GM21360 (cell line): ENCODE data around the gene ADCY10.
"Not testable (repeated sequence)": the region's sequence is repeated elsewhere in the genome, so short reads cannot be mapped to it uniquely, and the experiment has no call there.

Experiments used
- ATAC-seq: cut with Tn5 transposase; IDR thresholded peaks from one replicate; pipeline ENCODE4 v1.9.1; 2021; ENCODE audit warnings: mild to moderate bottlenecking, moderate library complexity; ENCODE audit not compliant: unreplicated experiment

The ADCY10 gene

DNA sequence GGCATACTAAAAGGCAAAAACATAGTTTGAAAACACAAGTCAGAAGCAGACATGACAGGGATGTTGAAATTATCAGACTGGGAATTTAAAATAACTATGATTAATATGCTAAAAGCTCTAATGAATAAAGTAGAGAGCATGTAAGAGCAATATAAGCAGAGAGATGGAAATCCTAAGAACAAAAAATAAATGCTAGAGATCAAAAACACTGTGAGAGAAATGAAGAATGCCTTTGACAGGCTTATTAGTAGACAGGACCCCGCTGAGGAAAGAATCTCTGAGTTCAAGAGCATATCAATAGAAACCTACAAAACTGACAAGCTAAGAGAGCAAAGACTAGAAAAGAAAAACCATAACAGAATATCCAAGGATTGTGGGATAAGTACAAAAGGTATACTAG lies 98.3 kb downstream of the ADCY10 start:
- ATAC-seq: no peak

DNA sequence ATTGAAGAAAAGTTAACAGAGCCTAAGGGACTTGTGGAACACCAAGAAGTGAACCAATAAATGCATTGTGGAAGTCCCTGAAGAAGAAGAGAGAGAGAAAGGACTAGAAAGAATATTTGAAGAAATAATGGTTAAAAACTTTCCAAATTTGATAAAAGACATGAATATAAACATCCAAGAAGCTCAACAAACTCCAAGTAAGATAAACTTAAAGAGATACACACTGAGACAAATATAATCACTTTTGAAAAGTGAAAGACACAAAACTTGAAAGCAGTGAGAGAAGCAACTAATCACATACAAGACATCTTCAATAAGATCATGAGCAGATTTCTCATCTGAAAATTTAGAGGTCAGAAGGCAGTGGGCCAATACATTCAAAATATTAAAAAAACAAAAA lies 101.0 kb downstream of the ADCY10 start:
- ATAC-seq: no peak

DNA sequence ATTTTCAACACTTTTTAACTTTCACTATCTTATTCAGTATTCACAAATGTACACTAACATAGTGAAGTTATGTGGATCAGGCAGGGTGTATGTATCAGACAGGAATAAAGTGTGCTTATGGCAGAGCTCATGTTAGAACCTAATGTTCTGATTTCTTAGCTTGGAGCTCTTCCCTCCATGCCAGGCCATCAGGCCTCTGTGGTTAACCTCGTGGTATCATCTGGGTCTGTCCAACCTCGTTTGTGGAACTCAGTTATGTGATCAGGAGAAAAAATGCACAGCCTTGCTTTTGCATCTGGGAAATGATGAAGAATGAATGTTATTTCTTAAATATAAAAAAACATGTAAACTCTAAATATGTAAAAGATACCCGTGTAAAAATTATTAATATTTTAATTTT lies 105.2 kb downstream of the ADCY10 start:
- ATAC-seq: no peak

DNA sequence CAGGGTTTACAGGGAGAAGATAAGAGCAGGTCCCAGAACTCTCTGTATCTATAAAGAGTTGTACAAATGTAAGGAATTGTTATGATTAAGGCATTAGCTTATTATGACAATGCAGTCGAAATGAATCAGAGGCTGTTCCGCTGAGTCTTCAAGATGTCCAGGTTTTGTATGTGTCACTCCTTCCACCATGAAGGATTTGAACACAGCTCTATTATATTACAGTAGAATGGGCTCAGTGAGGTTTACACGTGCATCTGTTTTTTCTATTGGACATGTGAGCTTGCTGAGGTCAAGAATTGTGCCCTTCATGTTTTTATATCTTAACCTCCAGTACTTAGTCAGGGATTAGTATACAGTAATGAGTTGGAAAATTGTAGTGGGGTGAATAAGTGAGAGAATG lies 105.8 kb downstream of the ADCY10 start:
- ATAC-seq: no peak

DNA sequence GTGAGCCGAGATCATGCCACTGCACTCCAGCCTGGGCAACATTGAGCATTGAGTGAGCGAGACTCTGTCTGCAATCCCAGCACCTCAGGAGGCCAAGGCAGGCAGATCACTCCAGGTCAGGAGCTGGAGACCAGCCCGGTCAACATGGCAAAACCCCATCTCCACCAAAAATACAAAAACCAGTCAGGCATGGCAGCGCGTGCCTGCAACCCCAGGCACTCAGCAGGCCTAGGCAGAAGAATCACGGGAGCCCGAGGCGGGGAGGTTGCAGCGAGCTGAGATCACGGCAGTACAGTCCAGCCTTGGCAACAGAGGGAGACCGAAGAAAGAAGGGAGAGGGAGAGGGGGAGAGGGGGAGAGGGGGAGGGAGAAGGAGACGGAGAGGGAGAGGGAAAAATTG lies 107.3 kb downstream of the ADCY10 start:
- not testable (repeated sequence) for ATAC-seq

DNA sequence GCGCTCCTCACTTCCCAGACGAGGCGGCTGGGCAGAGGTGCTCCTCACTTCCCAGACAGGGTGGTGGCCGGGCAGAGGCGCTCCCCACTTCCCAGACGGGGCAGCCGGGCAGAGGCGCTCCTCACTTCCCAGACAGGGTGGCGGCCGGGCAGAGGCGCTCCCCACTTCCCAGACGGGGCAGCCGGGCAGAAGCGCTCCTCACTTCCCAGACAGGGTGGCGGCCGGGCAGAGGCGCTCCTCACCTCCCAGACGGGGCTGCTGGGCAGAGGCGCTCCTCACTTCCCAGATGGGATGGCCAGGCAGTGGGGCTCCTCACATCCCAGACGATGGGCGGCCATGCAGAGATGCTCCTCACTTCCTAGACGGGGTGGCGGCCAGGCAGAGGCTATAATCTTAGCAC lies 107.7 kb downstream of the ADCY10 start:
- ATAC-seq: not testable (repeated sequence)

DNA sequence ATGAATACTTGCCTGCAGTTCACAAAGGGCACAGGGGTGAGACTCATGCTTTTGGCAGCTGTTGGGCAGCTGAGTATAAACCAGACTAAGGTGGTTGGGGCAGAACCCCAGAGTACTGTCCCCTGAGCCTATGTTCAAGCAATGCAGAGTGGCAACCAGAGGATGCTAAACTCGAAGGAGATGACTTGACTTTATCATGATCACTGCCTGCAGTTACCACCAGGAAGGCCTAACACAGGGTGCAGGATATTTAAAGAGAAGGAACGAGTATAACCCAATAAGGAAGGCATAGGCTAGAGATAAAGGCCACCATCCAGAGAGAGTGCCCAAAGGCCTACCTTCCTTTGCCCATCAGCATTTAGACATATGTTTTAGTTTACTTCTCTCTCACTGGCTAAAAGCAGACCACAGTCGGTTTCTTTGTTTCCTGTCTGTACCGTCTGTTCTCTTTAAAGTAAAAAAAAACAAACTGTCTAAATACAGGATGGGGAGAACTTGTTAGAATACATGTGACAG lies 108.8 kb downstream of the ADCY10 start:
- no peak for ATAC-seq

DNA sequence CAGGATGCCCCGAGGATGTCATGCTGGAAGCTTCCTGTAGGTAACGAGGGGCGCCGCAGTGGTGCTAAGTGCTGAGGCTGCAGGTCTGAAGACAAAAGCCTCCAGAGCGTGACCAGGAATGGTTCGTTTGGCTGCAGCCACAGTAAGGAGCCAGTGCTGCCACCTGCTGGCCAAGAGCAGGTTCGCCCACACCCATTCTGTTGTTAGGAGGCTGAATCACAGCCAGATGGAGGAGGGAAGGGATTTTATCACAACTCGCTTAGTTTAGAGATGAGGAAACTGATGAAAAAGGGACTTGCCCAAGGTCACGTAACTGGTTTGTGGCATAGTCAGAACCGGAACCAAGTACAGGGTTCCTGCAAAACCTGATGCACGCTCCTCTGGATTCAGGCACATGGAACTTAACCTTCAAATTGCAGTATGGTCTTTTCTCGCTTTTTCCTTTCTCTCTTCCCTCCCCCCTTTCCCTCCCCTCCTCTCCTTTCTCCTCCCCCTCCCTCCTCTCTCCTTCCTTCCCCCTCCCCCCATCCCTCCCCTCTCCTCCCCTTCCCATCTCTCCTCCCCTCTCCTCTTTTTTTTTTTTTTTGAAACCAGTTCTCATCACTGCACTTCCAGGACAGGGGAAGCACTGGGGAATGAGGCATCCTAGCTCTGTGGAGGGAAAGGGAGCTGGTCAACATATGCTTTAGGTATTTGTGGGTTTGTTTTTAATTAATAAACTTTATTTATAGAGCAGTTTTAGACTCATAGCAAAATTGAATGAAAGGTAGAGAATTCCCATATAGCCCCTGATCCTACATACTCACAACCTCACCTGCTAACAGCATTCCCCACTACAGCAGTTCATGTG lies 110.4 kb downstream of the ADCY10 start:
- ATAC-seq: peak; percentile 91

DNA sequence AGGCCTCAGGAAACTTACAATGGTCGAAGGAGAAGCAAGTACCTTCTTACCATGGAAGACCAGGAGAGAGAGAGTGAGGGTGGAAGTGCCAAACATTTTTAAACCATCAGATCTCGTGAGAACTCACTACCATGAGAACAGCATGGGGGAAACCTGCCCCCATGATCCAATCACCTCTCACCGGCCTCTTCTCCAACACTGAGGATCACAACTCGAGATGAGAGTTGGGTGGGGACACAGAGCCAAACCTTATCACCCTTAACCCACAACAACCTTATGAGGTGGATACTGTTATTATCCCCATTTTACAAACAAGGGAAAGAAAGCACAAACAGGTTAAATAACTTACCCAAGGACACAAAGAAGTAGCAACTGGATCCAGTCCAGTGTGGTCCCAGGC lies 111.7 kb downstream of the ADCY10 start:
- no peak for ATAC-seq

DNA sequence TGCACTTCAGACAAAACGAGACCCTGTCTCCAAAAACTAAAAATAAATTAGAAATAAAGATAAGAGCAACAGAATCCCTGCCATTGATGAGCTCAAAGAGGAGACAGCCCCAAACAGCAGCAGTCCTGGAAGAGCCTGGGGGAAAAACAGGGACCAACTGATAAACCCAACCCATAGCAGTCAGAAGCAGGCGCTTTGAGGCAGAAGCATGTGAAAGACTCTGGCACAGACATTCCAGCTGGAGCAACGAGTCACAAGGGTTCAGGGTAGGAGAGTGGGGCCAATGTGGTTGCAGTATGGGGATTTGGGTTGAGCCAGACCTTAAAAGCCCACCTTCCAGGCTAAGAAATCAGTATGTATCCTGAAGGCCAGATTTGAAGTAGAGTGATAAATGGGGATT lies 113.7 kb downstream of the ADCY10 start:
- no peak for ATAC-seq

DNA sequence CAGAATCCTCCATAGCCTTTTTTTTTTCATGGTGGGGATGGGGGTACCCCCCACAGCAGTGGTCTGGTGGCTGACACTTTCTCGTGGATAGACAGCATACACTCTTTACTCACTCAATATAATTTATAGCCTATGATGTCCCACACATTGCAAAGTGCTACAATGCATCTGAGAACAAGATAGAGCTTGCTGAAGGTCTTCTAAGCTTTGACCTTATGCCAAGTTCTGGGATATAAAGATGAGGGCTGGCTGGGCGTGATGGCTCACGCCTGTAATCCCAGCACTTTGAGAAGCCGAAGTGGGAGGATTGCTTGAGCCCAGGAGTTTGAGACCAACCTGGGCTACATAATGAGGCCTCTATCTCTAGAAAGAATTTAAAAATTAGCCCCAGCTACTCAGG lies 114.2 kb downstream of the ADCY10 start:
- no peak for ATAC-seq

DNA sequence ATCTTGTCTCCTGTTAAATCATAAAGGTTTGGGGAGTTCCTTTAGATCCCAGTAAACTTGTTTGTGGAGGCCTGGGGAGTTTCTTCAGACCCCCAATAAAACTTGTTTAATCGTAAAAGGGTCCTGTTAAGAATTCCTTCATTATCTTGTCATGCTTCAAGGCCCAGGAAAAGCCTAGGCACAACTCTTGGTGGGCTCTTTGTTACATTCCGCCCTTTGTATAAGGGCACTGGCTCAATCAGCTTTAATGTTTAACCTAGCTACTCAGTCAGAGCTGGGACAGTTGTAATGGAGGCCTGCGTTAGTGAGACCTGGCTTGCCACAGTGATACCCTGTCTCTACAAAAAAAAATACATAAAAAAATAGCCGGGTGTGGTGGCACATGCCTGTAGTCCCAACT lies 115.0 kb downstream of the ADCY10 start:
- ATAC-seq: no peak

DNA sequence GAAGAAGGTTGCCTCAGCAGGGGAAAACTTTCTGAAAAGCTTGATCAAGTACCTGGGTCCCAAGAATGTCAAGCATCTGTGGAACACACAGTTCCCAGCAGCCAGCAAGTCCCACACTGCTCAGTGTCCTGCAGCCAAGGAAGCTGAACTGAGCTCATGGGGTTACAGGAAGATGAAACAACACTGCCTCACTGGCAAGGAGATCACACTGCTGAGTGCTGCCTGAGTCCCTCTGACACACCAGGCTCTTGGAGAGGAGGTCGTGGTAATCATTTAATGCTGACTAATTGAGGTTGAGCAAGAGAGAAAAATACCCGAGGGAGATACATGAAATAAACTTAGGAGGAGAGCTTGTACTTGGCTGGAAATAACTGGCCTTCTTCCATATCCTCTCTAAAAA lies 116.9 kb downstream of the ADCY10 start:
- no peak for ATAC-seq

DNA sequence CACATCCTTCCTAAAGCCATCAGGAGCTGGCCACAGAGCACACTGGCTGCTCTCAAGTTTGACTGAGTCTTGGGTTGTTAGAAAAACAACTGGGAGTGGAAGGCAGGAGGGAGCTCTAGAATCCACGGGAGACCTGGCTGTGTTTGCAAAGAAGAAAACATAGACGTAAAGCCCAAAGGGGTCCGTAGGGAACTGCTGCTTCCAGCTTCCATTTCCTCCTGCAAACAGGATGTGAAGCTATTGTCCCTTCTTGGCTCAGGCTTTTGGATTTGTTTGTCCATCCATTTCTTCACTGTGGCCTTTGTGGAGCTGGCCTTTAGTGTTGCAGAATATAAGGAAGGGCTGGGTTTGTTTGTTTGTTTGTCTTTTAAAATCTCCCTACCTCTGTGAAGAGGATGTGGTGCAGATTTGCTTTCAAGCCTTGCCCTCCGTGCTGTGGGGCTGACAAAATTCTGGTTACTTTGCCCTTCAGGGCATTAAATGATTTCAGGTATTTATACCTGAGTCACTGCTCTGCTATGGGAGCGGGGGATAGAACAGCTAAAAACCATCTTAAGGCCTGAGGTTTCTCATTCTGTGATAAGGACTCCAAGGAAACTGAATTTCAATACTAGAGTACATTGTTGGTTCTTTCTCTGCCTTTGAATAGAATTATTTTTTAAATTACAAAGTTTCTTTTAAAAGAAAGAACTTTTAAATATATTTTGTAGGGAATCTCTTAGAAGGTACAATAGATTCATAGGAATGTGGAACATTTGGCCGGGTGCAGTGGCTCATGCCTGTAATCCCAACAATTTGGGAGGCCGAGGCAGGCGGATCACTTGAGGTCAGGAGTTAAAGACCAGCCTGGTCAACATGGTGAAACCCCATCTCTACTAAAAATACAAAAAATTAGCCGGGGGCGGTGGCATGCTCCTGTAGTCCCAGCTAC lies 117.9 kb downstream of the ADCY10 start:
- no peak for ATAC-seq

DNA sequence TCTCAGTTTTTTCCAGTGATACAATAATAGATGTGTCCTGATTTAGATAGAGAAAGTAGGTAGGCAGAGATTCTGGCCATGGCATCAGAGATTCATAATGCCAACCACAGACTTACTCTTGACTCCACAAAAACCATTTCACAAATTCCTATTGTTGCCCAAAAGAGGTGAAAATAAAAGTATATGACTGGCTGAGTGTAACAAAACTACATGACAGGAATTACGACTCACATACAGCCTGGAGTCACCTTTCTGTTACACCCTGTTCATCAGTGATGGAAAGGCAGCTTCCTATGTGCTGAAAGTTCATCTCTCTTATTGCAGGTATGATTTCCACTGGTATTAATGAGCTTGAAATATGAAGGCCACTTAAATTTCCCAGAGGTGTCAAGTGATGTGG lies 119.9 kb downstream of the ADCY10 start:
- ATAC-seq: no peak

DNA sequence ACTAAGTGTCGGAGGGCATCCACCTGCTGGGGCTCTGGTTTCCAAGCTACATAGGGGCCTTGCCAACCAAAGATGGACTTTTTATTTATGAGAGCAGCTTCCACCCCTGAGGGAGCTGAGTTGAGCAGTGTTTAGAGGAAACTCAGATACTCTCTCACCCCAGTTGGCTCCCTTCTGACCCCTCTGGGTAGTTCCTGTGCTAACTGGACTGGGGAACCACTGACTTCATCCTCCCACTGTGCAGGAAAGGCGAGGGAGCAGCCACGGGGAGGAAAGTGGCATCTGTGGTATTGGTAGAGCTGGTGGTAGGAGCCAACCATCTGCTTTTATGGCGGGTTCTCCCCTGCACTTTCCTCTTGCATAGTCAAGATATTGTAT lies 121.8 kb downstream of the ADCY10 start:
- ATAC-seq: no peak

DNA sequence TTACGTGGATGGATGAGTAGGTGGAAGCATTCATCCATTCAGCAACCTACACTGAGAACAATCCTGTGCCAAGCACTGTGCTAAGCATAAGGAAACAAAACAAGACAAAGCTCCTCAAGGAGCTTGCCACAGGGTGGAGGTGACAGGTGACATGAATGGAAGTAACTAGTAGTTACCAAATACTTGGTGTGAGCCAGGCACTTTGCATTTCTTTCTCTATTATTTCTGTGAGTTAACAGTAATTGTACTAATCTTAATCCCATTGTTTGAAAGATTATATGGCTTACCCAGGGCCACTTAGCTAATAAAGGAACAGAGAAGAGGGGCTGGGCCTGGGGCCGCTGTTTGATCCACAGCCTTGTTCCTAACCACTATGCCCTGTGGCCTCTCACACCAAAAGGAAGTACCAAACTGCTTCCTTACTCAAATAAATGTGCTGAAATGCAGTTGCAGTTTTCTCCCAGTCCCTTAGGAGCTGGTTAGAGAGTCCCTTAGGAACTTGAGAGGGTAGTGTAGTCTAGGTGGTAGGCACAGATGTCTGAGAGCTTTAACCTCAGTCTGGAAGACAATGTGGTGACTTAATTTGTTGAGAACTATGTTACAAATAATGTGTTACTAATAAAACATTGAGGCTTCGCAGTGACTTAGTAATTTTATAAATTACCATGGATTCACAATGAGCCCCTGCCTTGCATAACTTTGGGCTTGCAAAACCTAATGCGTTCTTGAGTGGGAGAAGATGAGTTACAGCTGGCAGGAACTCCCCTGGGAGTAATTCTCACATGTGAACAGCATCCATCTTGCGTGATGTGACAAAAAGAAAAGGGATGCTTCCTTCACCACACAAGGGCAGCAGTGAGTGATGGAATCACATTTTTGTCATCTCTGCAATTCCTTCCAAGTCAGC lies 122.4 kb downstream of the ADCY10 start:
- ATAC-seq: no peak

DNA sequence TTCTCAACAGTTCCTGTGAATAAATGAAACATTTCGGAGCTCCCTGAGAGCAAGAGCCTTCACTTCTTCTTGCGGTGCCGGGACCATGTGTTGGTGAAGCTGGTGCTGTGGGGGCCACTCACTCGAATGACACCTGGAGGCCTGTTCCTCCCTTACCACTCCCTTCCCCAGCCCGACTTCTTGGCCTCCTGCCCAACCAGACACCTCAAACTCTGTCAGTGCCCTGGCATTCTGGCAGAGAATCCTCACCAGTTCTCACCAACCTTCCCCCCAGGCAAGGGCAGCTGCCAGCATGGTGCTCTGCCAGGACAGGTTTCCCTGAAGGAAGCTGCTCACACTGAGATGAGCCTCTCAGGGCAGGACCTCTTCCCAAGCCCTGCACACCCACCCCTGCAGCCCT lies 123.8 kb downstream of the ADCY10 start:
- ATAC-seq: no peak

DNA sequence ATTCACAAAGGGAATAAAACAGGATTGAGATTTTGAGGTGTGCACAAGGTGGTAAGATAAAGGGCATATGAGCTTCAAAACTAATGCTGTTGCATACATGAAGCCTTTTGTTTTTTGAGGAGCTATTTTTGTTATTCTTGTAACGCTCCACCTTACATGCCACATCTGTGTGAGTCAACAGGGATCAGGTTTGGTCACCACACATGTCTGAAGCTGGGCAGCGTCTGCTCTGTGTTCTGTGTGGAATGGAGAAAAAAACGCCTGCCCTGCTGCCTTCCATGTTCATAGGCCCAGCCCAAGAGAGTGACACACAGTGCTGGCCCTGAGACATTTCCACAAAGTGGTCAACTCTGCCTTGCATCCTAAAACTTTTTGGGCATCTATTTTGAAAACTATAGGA lies 124.4 kb downstream of the ADCY10 start:
- ATAC-seq: no peak

DNA sequence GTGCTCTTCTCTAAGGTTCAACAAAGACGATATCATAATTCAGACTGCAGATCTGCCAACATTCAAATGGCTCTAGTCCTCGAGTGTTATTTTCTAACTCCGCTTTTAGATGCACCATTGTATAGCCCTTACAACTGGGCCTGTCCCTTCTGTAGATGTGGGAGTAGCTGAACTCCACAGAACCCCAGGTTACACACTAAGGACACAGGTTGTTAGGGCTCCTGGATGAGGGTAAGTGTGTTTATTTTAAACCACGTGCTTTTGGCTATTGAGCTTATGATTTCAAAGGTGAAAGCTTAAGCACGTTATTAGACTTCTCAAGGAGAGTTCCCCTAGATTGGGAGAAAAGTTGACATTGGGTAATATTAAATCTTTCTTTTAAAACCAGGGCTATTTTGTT lies 127.4 kb downstream of the ADCY10 start:
- no peak for ATAC-seq
